ENCODE measurements around the gene AMMECR1L. TPM values are rescaled to one million over a fixed set of nuclear protein-coding genes. Genes with fewer than 3 reads are reported as not detected.

The AMMECR1L gene
- total and polyA plus RNA-seq, 2 of the 4 experiments (the other 2 are of a cell fraction) = 13.4 to 14.0 TPM

DNA sequence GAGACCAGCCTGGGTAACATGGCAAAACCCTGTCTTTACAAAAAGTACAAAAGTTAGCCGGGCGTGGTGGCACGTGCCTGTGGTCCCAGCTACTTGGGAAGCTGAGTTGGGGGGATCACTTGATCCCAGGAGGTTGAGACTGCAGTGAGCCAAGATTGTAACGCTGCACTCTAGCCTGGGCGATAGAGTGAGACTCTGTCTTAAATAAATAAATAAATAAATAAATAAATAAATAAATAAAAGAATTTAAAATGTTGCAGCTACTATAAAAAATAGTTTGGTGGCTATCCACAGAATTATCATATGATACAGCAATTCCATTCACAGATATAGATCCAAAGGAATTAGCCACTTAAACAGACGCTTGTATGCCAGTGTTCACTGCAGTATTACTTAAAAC lies 49.6 kb upstream of the AMMECR1L start:
- no peaks in the 10 kb centered on the region for H3K79me1 ChIP-seq (ENCODE audit: low read depth in 1 of 2, low read length in 2 of 2)
- H2BK5ac ChIP-seq (ENCODE audit: low read depth, low read length, poor library complexity, severe bottlenecking) = no peak overlapping the region
- 78% methylated on average over 3 of the region's 6 CpGs; no CpG with 5 or more reads in 1 of the 2 experiments for WGBS, 2 experiments (ENCODE audit: extremely low coverage in 2 of 2, insufficient read length in 1 of 2)
- no peak overlapping the region for H2BK15ac ChIP-seq (ENCODE audit: low read depth, low read length)
- H4K20me1 ChIP-seq (ENCODE audit: insufficient read depth, low read length) = no peaks in the 10 kb centered on the region
- no peak overlapping the region for H4K8ac ChIP-seq (ENCODE audit: low read depth in 2 of 2, low read length in 2 of 2)
- no peak for ATAC-seq (ENCODE audit: low read depth)
- no peak overlapping the region for H2BK120ac ChIP-seq (ENCODE audit: low read depth, low read length)
- DNase-seq = no peak
- H2AFZ ChIP-seq (replicated peaks; ENCODE audit: low read length, poor library complexity) = no peak overlapping the region
- no peak overlapping the region for H2AK9ac ChIP-seq (replicated peaks; ENCODE audit: low read depth, low read length, poor library complexity)
- CTCF ChIA-PET = no interaction called here
- no peak overlapping the region for H3K14ac ChIP-seq (replicated peaks; ENCODE audit: low read depth, low read length)
- no peak overlapping the region for H4K5ac ChIP-seq (ENCODE audit: low read depth, low read length)
- BruUV-seq (replicated peaks) = no TSS peak
- POLR2A ChIA-PET (ENCODE audit: unreplicated experiment) = no interaction called here
- no peak for TF ChIP-seq CEBPB (IDR thresholded peaks at IDR 0.05; ENCODE audit: low read depth, low read length)
- TF ChIP-seq POLR2A (IDR thresholded peaks at IDR 0.05; ENCODE audit: low read depth, low read length) = no peak
- no peak for TF ChIP-seq NFE2L2 (IDR thresholded peaks at IDR 0.05; ENCODE audit: low read depth, low read length)
- TF ChIP-seq MXI1 (IDR thresholded peaks at IDR 0.05; ENCODE audit: borderline replicate concordance, low read depth, low read length) = no peak
- TF ChIP-seq BHLHE40 (IDR thresholded peaks at IDR 0.05; ENCODE audit: low read depth, low read length) = no peak
- no peak for TF ChIP-seq RAD21 (IDR thresholded peaks at IDR 0.05; ENCODE audit: low read length)
- TF ChIP-seq, protein P1, sequence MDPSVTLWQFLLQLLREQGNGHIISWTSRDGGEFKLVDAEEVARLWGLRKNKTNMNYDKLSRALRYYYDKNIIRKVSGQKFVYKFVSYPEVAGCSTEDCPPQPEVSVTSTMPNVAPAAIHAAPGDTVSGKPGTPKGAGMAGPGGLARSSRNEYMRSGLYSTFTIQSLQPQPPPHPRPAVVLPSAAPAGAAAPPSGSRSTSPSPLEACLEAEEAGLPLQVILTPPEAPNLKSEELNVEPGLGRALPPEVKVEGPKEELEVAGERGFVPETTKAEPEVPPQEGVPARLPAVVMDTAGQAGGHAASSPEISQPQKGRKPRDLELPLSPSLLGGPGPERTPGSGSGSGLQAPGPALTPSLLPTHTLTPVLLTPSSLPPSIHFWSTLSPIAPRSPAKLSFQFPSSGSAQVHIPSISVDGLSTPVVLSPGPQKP (IDR thresholded peaks at IDR 0.05; ENCODE audit: borderline replicate concordance, low read depth, low read length) = no peak
- TF ChIP-seq, protein P2, sequence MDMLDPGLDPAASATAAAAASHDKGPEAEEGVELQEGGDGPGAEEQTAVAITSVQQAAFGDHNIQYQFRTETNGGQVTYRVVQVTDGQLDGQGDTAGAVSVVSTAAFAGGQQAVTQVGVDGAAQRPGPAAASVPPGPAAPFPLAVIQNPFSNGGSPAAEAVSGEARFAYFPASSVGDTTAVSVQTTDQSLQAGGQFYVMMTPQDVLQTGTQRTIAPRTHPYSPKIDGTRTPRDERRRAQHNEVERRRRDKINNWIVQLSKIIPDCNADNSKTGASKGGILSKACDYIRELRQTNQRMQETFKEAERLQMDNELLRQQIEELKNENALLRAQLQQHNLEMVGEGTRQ (IDR thresholded peaks at IDR 0.05; ENCODE audit: low read depth, low read length) = no peak
- TF ChIP-seq, protein P3, sequence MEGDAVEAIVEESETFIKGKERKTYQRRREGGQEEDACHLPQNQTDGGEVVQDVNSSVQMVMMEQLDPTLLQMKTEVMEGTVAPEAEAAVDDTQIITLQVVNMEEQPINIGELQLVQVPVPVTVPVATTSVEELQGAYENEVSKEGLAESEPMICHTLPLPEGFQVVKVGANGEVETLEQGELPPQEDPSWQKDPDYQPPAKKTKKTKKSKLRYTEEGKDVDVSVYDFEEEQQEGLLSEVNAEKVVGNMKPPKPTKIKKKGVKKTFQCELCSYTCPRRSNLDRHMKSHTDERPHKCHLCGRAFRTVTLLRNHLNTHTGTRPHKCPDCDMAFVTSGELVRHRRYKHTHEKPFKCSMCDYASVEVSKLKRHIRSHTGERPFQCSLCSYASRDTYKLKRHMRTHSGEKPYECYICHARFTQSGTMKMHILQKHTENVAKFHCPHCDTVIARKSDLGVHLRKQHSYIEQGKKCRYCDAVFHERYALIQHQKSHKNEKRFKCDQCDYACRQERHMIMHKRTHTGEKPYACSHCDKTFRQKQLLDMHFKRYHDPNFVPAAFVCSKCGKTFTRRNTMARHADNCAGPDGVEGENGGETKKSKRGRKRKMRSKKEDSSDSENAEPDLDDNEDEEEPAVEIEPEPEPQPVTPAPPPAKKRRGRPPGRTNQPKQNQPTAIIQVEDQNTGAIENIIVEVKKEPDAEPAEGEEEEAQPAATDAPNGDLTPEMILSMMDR (conservative IDR thresholded peaks at IDR 0.05; ENCODE audit: low read depth, low read length) = no peak
- no peak for TF ChIP-seq RFX5 (IDR thresholded peaks at IDR 0.05; ENCODE audit: low read depth, low read length)
- TF ChIP-seq FOS (IDR thresholded peaks at IDR 0.05; ENCODE audit: low read depth, low read length) = no peak
- TF ChIP-seq CHD1 (IDR thresholded peaks at IDR 0.05; ENCODE audit: low read depth, low read length) = no peak
- no peaks in the 10 kb centered on the region for H3K36me3 ChIP-seq (ENCODE audit: control insufficient read depth, insufficient read depth, low read length)
- no peaks in the 10 kb centered on the region for H3K9me3 ChIP-seq (ENCODE audit: control insufficient read depth, insufficient read depth, low read length)
- no peak overlapping the region for H3K4me3 ChIP-seq (ENCODE audit: insufficient read depth, low read depth, low read length)
- intact Hi-C loops (cut with micrococcal nuclease) = no loop called here
- H3K4ac ChIP-seq (ENCODE audit: low read depth, low read length) = no peak overlapping the region
- no peaks in the 10 kb centered on the region for H3K9me1 ChIP-seq (ENCODE audit: insufficient read depth, low read length)
- H3K27me3 ChIP-seq (ENCODE audit: control insufficient read depth, insufficient read depth, low read length) = no peaks in the 10 kb centered on the region
- 0 out of 2 replicates have a peak, but pooled peaks cover 2% of the 10 kb centered on the region for H3K4me1 ChIP-seq (ENCODE audit: control insufficient read depth, insufficient read depth, low read length)
- no peak overlapping the region for H3K27ac ChIP-seq (ENCODE audit: insufficient read depth, low read length)
- H3K4me2 ChIP-seq (ENCODE audit: low read depth, low read length) = no peak overlapping the region
- in situ Hi-C loops (cut with MboI; ENCODE audit: low sequenced_read_pairs) = no loop called here
- no peak overlapping the region for H2BK20ac ChIP-seq (ENCODE audit: low read depth, low read length)
- H3K56ac ChIP-seq (ENCODE audit: extremely low read depth, insufficient read depth, low read length) = no peak overlapping the region
- no peak overlapping the region for H3K18ac ChIP-seq (ENCODE audit: low read depth, low read length)
- dilution Hi-C loops (cut with HindIII; ENCODE audit: low sequenced_read_pairs, unreplicated experiment) = no loop called here
- no peak overlapping the region for H2AK5ac ChIP-seq (ENCODE audit: low read depth, low read length)
- H3K23ac ChIP-seq (ENCODE audit: low read depth, low read length) = no peak overlapping the region
- H3K9ac ChIP-seq (ENCODE audit: low read depth, low read length) = no peak overlapping the region
- H4K91ac ChIP-seq (ENCODE audit: insufficient read depth, low read depth, low read length) = no peak overlapping the region

Measured in IMR-90 (cell line).